GM19395 (cell line): Measurements from ENCODE around the gene SARDH.

ENCODE experiments used
- ATAC-seq: cut with Tn5 transposase; IDR thresholded peaks from one replicate; pipeline ENCODE4 v1.9.1; 2021; ENCODE audit warnings: mild to moderate bottlenecking, moderate library complexity; ENCODE audit not compliant: unreplicated experiment

Gene SARDH, protein sequence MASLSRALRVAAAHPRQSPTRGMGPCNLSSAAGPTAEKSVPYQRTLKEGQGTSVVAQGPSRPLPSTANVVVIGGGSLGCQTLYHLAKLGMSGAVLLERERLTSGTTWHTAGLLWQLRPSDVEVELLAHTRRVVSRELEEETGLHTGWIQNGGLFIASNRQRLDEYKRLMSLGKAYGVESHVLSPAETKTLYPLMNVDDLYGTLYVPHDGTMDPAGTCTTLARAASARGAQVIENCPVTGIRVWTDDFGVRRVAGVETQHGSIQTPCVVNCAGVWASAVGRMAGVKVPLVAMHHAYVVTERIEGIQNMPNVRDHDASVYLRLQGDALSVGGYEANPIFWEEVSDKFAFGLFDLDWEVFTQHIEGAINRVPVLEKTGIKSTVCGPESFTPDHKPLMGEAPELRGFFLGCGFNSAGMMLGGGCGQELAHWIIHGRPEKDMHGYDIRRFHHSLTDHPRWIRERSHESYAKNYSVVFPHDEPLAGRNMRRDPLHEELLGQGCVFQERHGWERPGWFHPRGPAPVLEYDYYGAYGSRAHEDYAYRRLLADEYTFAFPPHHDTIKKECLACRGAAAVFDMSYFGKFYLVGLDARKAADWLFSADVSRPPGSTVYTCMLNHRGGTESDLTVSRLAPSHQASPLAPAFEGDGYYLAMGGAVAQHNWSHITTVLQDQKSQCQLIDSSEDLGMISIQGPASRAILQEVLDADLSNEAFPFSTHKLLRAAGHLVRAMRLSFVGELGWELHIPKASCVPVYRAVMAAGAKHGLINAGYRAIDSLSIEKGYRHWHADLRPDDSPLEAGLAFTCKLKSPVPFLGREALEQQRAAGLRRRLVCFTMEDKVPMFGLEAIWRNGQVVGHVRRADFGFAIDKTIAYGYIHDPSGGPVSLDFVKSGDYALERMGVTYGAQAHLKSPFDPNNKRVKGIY

DNA sequence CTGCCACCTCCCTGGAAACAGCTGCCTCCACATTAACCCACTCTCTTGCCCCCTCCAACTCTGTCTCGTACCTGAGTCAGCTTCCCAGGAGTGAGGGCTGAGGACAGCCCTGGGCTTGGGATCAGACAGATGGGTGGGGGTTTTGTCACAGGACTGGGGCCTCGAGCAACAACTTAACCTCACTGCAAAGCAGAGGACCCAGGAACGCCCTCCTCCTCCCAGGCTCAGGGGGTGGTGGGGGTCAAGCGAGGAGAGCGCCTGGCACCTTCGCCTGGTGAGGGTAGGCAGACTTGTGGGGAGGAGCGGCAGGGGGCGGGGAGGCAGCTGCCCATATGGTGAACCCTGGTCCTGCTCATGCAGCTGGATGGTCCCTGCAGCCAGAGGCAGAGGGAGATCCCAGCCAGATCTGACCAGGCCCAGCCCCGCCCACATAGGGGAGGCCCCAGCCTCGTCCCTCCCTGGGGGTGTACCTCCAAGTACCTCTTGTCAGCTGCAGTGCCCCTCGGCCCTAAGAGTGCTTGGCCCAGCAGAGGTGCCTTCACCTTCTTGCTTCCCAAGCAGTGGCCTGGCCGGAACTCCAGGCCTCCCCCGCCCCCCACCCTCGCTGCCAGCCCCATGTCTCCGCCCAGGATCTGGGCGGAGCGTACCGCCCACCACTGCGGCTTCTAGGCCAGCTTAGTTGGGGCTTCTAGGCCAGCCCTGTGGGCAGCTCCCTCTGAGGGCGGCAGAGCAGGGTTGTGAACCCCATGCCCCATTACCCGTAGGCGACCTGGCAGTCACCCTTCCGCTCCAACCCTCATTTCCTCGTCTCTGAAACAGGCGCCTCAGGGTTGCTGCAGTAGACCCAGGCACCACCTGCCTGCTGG is at the start of gene SARDH:
TSS of gene SARDH (minus strand) at position 579 of the 866 bp plus-strand sequence. CDS start 4,179 bp downstream, outside the sequence.
- ATAC-seq: no peak

DNA sequence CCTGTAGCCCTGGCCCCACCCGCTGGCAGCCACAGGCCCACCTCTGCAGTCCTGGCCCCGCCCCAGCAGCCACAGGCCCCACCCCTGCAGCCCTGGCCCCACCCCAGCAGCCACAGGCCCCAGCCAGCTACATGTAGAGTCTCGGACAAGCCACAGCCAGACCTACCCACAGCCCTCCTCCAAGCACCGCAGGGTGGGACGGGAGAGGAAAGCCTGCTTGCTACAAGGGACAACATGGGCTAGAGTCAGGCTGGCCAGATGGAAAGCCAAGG is 49.5 kb upstream of the SARDH start:
- ATAC-seq: no peak

DNA sequence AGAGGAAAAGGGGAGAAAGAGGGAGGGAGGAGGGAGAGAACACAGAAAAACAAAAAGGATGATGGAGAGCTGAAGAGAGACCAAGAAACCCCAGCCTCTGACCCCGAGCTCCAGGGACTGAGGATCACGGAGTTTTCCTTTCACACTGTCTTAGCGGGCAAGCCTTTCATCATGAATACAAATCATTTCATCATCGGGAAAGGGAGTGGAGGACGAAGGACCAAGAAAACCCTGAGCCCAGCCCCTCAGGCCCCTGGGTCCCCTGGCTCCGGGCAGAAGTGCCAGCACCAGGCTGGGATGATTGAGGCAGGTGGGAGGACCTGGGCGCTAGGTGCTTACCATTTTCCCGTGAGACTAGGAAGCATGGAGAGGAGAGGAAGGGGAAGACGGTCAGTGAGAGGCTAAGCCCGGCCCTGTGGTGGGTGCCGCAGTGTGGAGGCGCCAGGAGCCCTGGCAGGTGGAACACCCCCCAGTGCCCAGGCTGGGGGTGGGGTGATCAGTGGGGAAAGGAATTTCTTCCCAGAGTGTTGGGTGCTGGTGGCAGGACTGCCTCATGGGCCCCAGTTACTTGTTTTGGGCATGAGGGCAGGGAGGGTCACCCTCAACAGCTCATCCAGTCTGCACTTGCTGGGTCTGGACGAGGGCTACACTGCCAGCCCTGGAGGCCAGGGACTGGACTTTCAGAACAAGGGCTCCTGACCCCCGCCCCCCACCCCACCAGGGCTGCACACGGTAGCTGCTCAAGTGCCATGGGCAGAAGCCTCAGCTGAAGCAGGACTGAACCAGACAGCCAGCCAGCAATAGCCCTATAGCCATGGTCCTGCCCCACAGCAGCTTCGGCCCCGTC is 49.0 kb upstream of the SARDH start:
- ATAC-seq: no peak

DNA sequence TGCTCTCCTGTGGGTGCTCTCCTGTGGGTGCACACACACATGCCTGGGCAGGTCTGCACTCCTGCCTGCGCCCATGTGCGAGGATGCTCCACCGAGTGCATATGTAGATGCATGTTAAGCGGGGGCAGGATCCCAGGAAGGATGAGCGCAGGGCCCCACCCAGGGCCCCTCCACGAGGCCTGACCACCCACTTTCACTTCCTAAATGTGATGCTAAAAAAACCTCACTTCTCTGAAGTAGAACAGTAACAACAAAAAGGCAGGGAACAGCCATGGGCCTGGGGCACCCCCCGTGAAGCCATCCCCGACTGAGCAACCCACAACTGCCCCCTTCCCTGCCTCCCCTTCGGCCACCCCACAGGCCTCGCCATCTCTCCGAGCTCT is 48.2 kb upstream of the SARDH start:
- ATAC-seq: peak; percentile 59

DNA sequence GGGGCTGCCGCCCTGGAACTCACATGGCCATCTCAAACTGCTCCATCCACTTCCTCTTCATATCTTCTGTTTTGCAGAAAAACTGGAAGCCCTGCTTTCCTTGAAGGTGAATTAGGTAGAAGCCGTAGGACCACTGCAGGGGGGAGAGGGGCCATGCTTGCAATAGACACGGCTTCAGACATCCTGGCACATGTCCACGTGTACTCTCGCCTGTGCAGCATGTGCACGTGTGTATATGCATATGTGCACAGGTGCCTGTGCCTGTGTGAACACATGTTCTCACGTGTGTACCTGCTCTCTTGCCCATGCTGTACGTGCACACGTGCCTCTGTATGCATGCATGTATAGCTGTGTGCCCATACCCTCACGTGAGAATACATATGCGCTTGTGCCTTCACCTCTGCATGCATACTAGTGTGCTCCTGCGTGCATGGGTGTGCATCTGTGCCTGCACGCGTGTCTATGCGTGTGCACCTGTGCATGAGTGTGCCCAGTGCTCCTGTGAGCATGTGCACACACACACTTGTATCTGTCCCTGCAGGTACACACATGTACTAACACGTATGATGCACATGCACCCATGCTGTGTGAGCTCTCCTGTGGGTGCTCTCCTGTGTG is 47.7 kb upstream of the SARDH start:
- no peak for ATAC-seq

DNA sequence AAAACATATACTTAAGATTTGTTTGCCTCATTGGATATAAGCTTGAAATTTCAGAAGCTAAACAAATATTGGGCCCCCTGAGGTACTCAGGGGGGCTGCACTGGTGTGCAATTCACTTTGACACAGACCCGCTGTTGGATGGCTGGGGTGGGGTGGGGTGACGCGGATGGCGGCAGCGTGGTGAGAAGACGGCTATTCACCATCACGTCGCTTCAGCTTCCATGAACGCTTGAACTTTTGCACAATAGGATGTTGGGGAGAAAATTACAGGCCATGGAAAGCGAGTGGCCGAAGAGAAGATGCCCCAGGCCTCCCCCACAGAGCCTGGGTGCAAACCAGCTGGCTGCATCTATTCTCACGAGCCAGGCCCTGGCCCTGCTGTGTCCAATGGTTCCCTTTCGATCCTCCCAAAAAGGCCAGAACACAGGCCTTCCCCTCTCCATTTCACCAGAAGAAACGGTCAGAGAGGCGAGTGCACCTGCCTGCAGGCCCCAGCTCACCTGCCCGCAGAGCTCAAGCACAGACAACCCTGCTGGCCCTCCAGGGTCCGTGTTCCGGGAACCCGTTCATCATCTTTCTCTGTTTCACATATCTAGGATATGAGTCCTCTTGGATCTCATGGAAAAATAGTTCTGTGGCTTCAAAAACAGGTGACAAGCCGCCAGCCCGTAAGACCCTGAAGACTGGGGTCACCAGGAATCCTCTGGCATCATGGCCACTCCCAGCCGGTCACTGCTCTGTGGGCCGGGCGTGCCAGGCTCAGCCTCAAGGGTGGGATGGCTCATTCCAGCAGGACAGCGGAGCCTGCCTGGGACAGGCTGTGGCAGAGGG is 46.8 kb upstream of the SARDH start:
- ATAC-seq: no peak

DNA sequence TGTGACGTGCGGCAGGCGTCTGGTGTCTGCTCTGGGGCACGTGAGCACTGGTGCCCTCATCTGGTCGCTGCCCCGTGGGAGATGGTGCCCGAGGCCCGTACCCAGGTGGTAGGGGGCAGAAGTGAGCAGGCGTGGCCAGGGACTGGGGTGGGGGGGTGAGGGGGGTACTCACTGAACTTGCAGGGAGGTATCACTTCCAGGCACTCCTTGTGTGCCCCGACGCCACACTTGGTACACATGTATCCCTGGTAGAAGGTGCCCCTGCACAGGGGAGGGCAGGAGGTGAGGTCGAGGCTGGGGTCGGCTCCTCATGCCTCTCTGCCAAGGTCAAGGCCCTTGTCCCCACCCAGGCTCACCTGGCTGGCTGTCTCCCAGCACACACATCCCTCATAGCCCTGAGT is 45.2 kb upstream of the SARDH start:
- no peak for ATAC-seq

DNA sequence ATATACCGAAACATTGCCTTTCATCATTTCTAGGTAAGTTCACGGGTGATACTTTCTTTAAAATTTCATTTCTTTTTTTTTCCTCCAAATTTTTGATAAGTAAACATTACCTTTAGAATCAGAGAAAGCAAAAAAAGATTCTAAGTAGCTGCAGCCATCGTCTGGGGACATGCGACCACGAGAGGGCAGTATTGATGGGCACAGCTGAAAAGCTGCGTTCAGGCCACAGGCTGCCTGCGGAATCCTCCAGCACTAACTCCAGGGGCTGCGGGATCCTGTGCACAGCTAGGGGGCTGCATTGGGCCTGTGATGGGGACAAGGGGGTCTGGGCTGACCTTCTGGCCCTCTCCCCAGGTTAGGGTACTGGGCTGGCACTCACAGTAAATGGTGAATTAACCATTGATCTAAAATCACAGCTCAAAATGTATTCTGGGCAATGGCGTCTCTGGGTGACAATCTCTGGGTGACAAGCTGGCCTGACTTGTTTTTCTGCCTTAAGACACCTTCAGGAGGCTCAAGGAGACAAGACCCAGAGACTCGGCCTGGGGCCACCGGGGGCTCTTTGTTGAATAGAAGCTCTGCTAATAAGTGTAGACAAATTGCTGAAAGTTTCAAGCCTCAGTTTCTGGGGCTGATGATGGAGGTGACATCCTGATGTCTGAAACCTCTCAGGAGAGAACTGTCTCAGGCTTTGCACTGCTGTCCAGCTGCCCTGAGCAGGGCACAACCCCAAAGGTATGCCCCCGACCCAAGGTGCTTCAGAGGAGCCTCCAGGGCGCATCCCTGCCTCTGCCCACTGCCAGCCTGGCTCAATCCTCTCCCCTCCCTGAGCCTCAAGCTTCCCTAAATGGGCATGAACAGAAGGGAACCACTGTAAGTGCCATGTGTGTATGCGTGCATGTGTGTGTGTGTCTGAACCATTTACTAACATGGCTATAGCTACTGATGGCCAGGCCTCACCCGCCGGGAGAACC is 44.3 kb upstream of the SARDH start:
- no peak for ATAC-seq

DNA sequence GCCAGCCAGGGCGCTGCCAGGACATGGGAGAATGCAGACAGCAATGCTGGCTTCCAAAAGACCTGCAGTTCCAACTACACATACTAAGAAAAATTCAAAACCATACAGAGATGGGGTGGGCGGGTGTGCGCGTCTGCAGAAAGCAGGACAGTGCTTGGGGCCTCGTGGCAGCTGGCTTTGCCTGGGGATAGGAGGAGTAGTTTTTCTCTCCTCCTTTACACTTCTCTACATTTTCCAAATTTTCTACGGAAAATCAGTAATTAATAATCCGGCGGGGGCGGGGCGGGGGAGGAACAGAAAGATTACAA is 43.6 kb upstream of the SARDH start:
- ATAC-seq: no peak

DNA sequence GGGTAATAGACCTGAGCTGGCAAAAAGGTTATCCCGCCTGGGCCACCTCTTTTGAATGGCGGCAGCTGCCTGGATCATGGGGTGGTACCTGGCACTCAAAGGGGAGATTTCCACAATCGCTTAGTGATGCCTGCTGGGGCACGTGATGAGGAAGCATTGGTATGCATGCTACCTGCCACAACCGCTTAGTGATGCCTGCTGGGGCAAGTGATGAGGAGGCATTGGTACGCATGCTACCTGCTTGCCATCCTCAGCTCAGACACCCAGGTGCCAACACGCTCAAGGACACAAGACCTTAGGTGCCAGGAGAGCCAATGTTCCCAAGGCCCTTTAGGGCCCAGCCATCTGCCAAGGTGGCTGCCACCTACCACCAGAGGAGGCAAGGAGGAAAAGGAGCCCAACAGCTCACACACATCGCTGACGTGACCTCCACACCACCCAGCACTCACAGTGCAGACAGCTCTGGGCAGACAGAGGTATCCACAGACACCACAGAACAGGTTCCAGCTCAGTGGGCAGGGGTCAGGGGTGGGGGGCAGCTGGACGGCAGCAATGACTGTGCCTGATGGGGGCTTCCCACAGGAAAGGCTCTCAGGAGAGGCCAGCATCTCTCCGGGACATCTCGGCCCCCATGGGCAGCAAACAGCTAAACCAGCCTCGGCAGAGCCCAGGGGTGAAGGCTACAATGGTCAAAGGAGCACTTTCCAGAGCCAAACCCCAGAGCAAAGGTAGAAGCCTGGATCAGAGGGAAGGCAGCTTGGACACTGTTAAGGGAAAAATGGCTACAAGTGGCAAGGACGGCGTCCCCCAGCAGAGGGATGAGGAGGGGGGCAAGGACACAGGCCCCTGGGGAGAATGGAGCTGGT is 43.0 kb upstream of the SARDH start:
- no peak for ATAC-seq

DNA sequence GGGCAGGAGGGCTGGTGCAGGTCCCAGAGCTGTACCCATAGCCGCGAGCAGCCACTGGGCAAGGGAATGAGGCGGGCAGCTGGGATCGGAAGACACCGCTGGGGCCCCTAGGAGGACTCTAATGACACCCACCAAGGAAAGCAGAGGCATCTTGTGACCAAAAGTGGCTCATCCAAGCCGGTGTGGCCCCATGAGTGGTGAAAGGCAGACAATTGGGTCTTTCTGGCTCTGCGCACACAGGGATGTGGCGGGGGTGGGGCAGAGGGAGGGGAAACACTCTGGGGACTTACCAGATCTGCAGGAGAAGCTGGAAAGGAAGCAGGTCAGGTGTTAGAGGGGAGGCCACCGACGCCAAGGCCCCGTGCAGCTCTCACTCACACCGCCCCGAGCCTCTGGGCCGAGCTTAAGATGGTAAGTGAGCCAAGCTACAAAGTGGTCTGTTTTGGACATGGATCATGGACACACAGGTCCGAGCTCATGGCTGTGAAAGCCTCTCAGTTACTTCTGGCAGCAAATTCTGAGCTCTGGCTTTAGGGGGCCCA is 42.3 kb upstream of the SARDH start:
- no peak for ATAC-seq

DNA sequence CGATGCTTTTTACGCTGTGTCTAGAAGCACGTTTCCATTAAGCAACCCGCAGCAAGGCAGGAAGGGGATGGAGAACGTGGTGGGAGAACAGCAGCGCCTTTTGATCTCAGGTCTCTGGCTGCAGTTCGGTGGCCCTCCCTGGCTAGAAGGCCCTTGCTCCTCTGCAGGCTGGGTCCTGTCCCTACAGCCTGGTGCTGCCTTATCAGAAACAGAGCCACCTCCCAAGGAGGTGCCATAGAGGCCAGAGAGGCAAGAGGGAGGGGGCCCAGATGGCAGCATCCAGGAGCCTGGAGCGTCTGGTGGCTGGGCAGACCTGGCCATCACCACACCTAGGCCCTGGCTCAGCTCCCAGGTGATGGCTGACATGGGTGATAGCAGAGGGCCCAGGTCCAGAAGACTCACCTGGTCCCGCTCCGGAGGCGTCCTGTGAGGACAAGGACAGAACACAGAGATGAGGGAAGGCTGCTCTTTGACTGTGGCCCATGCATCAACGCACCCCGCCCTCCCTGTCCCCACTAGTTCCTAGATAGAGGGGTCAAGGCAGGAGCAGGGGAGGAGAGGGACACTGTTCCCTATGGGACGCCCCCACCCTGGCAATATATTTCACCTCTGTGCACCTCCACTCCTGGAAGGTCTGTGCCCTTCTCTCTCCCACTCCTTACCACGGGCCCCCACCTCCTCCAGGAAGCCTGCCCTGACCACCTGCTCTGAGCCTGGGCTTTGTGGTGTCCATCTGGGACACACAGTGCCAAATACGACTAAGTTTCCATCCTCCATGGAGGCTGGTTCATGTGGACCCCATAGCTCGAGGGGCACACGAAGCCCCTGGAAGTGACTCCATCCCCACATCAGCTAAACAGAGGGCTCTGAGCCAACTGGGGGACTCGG is 41.6 kb upstream of the SARDH start:
- no peak for ATAC-seq

DNA sequence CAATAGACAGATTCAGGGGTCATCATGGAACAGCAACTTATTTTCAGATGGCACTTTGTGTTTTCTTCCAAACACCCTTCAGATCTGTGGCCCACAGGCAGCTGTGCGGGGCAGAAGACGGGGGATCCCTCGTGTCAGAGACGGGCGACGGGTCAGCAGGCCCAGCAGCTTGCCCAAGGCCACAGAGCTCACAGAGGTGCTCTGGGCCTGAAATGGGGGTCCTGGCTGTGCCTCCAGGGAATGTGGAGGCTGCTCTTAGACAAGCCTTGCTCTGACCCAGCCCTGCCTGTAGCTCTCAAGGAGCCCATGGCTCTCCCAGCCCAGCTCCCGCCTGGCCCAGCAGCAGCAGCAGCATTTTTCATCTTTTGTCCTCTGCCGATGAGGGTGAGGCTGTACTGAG is 40.9 kb upstream of the SARDH start:
- ATAC-seq: no peak

DNA sequence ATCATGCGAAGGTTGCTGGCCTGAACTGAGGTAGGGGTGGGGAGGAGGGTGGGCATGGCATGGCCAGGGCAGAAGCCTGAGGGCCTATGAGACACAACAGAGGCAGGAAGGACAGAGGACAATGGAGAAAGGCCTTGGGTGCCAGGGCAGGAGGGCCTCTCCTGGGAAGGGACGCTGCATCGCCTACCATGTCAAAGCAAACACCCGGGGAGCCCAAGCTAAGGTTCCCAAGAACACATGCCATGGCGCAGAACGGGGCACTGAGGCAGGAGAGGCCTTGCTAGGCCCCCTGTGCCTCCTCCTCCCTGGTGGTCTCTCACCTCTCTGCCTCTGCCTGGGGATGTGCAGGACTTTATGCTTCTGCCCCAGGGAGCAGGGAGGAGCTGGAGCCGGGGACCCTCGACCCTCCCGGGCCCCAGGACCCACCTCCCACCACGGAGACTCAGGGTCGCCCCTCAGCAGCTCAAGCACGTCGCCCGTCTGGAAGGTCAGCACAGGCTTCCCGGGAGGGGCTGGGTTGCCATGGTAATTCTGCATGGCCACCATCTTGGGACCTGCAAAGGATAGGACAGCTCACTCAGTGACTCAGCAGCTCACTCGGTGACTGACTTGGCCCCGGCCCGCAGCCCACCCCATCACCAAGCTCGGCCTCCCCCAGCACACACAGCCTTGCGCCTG is 40.3 kb upstream of the SARDH start:
- ATAC-seq: no peak

DNA sequence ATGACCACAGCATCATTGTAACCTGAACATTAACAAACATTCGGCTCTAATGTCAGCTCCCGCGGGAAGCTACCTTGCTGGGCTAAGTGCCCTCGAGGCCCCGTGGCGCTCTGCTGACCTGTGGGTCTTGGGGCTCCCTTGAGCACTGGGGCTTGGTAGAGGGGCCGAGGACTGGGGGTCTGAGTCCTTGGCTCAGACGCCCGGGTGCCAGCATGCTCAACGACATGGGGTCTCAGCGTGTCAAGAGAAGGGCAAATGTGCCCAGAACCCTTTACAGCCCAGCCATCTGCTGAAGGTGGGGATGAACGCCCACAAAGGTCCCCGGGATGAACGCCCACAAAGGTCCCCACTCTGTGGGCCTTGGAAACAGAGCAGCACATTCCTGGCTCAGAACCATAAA is 39.7 kb upstream of the SARDH start:
- ATAC-seq: no peak
